HG03575 (cell line): Measurements from ENCODE around the gene LPAR1.
"Not testable (repeated sequence)": the region's sequence is repeated elsewhere in the genome, so short reads cannot be mapped to it uniquely, and the experiment has no call there.

Source experiments
- ATAC-seq: cut with Tn5 transposase; IDR thresholded peaks from one replicate; pipeline ENCODE4 v1.9.1; 2021; ENCODE audit not compliant: unreplicated experiment, insufficient number of reproducible peaks, low FRiP score; ENCODE audit errors: extremely low read depth

Gene LPAR1

DNA sequence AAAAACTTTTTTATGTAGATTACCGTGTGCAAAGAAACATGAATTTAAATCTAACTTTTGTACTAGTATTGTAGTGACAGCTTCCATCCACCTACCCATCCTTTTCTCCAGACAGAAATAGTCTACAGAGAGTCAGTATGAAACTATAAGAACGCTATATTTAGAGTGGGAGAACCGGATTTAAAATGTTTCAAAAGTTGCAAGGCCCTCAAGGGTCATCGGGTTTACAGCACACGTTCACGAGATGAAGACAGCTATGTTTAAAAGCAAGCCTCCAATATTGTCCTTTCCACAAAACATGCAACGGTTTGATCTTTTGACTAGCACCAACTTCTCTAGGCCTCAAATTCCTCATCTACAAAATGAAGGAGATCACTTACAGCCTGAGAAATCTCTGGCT lies 139.9 kb downstream of the LPAR1 start:
- ATAC-seq, result no peak

- ATAC-seq, result no peak
These were observed 140.3 kb downstream of the LPAR1 start for GRCh38 chr9:110897943-110898342.

- ATAC-seq, result no peak
These were observed 142.9 kb downstream of the LPAR1 start for GRCh38 chr9:110895147-110895905.

GRCh38 chr9:110894731-110895130 lies 143.5 kb downstream of the LPAR1 start:
- no peak for ATAC-seq

DNA sequence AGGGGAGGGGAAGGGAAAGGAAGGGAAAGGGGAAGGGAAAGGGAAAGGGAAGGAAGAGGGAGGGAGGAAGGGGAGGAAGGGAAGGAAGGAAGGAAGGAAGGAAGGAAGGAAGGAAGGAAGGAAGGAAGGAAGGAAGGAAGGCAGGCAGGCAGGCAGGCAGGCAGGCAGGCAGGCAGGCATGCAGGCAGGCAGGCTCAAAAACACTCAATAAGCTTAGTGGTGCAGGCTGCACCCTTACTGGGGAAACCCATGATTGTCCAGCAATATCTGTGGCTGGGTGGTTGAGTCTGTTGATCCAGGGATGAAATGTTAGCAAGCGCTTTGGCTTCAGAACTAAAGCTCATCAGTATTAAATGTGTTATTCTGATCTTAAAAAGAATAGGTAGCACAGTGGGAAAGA lies 145.6 kb downstream of the LPAR1 start:
- no peak for ATAC-seq

DNA sequence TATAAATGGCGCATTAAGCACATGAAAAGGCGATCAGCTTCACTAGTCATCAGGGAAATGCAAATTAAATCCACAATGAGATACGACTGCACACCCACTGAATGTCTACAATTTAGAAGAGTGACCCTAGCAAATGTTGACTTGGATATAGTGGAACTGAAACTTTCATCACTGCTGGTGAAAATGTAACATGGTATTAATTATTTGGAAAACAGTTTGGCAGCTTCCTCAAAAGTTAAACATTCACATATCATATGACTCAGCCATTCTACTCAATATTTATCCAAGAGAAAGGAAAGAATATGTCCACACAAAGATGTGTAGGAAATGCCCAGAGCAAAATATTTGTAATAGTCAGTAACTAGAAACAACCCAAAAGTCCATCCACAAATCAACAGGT lies 146.5 kb downstream of the LPAR1 start:
- no peak for ATAC-seq

GRCh38 chr9:110890416-110890815 lies 147.9 kb downstream of the LPAR1 start:
- no peak for ATAC-seq

DNA sequence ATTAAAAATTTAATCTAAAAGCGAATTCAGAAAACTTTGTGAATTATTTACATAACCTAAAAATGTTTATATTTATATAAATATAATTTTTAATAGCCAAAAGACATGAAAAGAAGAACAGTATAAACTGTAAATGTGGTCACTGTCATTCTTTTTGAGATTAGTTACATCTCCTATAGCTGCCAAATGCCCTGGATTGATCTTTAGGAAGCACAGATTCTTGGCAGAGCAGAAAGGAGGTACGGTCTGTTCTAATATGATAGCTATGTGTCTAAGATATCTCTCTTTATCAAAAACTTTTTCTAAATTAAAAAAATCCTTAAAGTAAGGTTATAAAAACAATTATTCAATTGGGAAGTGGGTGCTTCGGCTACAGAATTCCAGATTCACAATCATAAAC lies 151.0 kb downstream of the LPAR1 start:
- ATAC-seq, result no peak

GRCh38 chr9:110886832-110887231 lies 151.4 kb downstream of the LPAR1 start:
- ATAC-seq, result no peak

DNA sequence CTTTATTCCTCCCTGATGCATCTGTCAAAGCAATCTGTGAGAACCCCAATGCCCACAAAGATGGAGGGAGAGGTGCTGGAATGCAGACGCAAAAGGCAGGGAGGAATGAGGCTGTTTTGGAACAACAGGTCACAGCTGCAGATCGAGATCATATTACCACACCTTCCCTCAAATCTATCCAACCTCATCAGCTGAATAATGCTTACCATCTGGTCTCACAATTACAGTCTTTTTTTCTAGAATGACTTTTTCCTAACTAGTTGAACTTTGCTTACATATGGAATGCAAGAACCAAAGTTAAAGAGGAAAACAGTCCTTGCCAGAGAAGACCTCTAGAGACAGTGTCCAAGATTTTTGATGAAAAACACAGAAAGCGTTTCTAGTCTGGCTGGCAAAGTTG lies 158.1 kb downstream of the LPAR1 start:
- ATAC-seq, result no peak

GRCh38 chr9:110877374-110877773 lies 160.9 kb downstream of the LPAR1 start:
- ATAC-seq, result no peak

- no peak for ATAC-seq
These were observed 161.3 kb downstream of the LPAR1 start for GRCh38 chr9:110876929-110877328.

DNA sequence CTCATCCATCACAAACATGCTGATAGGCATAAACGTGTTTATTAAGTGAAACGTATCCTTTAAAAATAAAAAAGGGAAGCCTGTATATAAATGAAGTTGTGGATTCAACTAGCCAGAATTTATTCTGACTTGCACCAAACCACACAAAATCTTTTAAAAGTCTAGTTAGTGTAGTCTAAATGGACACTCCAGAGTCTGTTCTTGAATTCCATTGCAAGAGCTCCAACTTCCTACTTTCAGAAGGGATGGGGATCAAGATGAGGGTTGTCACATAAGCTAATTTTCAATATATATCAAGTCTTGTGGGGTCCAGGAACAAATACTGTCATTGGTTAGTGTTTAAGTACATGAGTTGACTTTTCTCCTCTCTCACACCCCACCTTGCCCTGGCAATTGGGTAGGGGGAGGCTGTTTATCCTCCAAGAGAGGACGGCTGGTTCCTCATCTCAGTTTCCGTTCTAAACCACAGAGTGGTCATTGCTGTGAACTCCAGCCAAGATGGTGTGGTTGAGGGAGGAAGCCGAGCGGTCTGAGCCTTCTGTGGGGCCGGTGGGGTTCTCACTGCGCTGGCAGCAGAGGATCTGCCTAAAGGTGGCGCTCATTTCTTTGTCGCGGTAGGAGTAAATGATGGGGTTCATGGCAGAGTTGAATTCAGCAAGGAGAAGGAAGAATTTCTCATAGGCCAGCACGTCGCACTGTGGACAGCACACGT lies 163.2 kb downstream of the LPAR1 start:
- ATAC-seq, result no peak

- ATAC-seq, result no peak
These were observed 165.3 kb downstream of the LPAR1 start for GRCh38 chr9:110872920-110873319.

DNA sequence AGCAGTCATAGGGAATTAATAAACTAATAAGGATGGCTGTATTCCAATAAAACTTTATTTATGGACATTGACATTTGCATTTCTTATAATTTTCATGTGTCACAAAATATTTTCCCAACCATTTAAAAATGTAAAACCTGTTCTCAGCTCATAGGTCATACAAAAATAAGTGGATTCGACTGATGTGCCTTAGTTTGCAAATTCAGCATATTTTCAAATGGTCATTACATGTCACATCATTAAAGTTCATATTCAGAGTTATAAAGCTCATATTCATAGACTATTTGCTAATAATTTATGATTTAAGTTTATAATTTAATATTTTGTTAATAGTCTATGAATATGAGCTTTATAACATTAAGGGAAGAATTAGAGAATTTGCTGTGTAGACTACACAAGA lies 166.5 kb downstream of the LPAR1 start:
- ATAC-seq, result no peak

DNA sequence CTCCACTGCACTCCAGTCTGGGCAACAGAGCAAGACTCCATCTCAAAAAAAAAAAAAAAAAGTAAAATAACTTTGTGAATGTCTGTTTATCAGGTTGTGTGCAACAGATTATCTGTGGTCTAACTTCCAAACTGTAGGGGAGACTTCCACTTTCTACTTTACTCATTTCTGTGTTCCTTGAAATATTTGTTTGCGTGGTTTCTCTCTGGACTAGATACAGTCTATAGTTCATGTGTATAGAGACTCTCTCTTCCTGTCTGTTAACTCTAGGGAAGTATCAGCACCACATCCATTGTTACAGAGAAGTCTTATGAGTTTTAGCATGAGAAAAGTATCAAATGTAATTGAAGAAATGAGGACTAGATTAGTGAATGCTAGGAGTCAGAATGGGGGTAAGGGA lies 168.3 kb downstream of the LPAR1 start:
- ATAC-seq, result no peak

DNA sequence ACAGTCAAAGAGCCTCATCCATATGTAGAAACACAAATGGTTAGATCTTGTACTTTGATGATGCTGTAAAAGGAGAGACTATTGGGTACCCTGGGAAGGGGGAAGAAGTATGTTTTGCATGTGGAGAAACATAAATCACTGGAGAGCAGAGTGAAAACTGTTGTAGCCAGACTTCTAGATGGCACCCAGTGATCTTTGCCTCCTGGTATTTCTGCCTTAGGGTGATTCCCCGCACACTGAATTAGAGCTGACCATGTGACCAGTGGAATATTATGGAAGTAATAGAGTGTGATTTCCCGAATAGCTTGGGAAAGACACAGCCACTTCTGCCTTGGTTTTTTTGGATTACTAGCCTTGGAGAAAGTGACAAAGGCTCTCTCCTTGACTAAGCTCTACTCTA lies 174.3 kb downstream of the LPAR1 start:
- no peak for ATAC-seq

GRCh38 chr9:110861370-110862110 lies 176.7 kb downstream of the LPAR1 start:
- ATAC-seq, result not testable (repeated sequence)

- no peak for ATAC-seq
These were observed 181.5 kb downstream of the LPAR1 start for GRCh38 chr9:110856772-110857171.
